Left ventricle myocardium inferior (tissue), 1 donor: ENCODE measurements around the gene ZNF438. TPM values are rescaled to one million over a fixed set of nuclear protein-coding genes. Genes with fewer than 3 reads are reported as not detected.

Experiments
- DNase-seq: peaks from one replicate; pipeline ENCODE4 v3.0.0-alpha.2; 2020
- H3K27ac ChIP-seq: fragments of 200-600 bp; replicated peaks from 2 replicates; pipeline ENCODE4 v1.8.0; 2021
- H3K27me3 ChIP-seq: fragments of 200-600 bp; 2 replicates; pipeline ENCODE4 v1.8.0; 2021; ENCODE audit warnings: low read depth
- H3K36me3 ChIP-seq: fragments of 200-600 bp; 2 replicates; pipeline ENCODE4 v1.8.0; 2021
- H3K4me1 ChIP-seq: fragments of 200-600 bp; 2 replicates; pipeline ENCODE4 v1.8.0; 2021
- H3K4me3 ChIP-seq: fragments of 200-600 bp; 2 replicates; pipeline ENCODE4 v1.8.0; 2021; ENCODE audit warnings: mild to moderate bottlenecking, moderate library complexity
- H3K9me3 ChIP-seq: fragments of 200-600 bp; replicated peaks from 2 replicates; pipeline ENCODE4 v1.8.0; 2021
- intact Hi-C: fragments of 100-400 bp; cut with micrococcal nuclease; formaldehyde crosslinking; loops from one replicate; pipeline ENCODE4 v1.11.0; 2022
- total RNA-seq: library from RNA; stranded (reverse); fragmentation: NEBNext Ultra II Directional; extraction: Animal tissue kit (Norgen Biotek cat#: 25700); gene quantifications from one replicate; pipeline ENCODE4 v1.2.1, GENCODE V29; 2021
- TF ChIP-seq, protein P1 (sequence below): fragments of 200-600 bp; IDR thresholded peaks from 2 replicates; pipeline ENCODE4 v1.8.0; 2021; ENCODE audit warnings: antibody characterized with exemption, mild to moderate bottlenecking, borderline replicate concordance
- donor health status: DM: no; HTN: yes; CAD: no; lungs with severe emphysema.

Gene ZNF438
- total RNA-seq, 1 donor from 2014 or later = 13.2 TPM

DNA sequence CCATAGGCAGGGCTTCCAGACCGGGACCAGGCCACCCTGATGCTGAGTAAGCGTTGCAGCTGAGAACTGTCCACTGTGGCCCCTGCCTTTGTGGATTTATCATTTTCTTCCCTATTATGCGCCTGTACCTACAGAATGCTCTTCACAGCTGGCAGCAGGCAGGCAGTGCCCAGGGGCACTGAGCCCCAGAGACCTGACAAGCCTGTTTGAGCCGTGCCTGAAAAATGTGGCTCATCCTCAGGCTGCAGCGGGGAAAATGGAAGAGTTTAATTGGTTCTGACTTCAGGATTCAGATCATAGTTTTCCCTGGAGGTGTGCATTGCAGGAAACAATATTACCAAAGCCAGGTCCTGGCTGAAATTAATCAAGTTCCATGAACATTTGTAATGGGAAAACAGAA is 200.2 kb downstream of the ZNF438 start:
- DNase-seq = no peak
- Histone ChIP-seq H3K27ac (no peak overlapping the region), H3K4me3 (no peak overlapping the region), H3K27me3 (no peaks in the 10 kb centered on the region), H3K36me3 (no peaks in the 10 kb centered on the region), H3K9me3 (no peaks in the 10 kb centered on the region), H3K4me1 (peaks cover 18% of the 10 kb centered on the region)
- TF ChIP-seq, protein P1, sequence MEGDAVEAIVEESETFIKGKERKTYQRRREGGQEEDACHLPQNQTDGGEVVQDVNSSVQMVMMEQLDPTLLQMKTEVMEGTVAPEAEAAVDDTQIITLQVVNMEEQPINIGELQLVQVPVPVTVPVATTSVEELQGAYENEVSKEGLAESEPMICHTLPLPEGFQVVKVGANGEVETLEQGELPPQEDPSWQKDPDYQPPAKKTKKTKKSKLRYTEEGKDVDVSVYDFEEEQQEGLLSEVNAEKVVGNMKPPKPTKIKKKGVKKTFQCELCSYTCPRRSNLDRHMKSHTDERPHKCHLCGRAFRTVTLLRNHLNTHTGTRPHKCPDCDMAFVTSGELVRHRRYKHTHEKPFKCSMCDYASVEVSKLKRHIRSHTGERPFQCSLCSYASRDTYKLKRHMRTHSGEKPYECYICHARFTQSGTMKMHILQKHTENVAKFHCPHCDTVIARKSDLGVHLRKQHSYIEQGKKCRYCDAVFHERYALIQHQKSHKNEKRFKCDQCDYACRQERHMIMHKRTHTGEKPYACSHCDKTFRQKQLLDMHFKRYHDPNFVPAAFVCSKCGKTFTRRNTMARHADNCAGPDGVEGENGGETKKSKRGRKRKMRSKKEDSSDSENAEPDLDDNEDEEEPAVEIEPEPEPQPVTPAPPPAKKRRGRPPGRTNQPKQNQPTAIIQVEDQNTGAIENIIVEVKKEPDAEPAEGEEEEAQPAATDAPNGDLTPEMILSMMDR = no peak
- intact Hi-C loops = no loop called here

DNA sequence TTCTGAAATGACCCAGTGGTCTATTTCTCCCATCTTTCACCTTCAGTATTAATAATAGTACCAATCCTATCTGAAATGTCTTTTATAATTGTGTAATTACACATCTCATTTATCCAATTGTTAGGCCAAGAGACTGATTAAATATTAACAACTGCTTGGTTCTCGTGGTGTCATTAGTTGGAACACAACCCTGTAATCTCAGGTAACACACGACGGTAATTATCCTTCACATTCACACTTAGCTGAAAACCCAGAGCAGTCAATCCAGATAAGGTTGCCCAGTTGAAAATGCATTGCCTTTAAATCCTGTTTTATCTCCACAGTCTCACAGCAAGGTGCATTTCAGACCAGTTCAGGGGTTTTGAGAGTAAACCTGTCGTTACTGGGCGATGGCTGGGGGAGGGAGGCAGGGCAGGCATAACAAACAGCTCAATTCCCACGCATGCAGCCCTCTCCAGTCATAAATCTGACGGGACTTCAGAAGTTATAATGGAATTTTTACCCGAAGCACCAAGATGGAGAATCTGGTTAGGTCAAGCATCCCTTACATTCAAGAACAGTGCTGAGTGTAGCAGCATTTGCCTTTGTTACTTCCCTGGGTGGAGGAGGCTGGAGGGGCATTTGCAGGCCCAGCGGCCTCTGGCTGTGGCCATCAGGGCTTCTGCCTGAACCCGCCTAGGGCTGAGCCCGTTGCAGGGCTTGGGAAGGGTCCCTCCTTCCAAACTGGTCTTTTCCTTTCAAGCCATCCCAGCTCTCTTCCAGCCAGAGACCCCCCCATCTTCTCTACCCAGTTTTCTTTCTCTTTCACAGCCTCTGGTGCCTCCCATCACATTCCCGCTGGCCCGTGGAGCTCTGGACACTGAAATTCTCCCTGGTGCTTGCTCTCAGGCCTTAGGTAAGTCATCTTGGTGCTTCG is 201.1 kb downstream of the ZNF438 start:
- H3K9me3 ChIP-seq = no peaks in the 10 kb centered on the region
- no peak for DNase-seq
- TF ChIP-seq, protein P1 = no peak
- H3K4me1 ChIP-seq = peaks cover 18% of the 10 kb centered on the region
- H3K27me3 ChIP-seq = no peaks in the 10 kb centered on the region
- H3K36me3 ChIP-seq = no peaks in the 10 kb centered on the region
- H3K27ac ChIP-seq = no peak overlapping the region
- H3K4me3 ChIP-seq = no peak overlapping the region
- intact Hi-C loops = no loop called here

DNA sequence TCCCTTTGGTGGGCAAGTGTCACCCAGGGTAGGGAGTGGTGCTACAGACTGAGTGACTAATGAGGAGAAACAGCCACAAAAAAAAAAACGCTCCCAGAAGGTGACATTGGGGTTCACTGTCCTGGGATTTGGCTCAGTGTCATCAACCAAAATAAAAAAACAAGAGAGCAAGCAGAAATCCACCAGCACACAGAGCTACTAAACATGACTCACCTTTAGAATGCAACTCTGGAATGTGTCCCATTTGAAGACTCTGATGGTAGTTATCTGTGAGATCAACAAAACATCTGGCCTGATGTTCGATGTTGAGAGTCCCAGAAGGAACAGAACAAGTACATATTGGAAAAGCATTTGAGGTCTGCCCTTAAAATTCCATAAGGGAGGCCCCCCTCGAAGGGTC is 201.8 kb downstream of the ZNF438 start:
- Histone ChIP-seq H3K9me3 (no peaks in the 10 kb centered on the region), H3K27me3 (peaks cover 4% of the 10 kb centered on the region), H3K27ac (no peak overlapping the region), H3K4me3 (no peak overlapping the region), H3K36me3 (no peaks in the 10 kb centered on the region), H3K4me1 (peaks cover 18% of the 10 kb centered on the region)
- DNase-seq = no peak
- intact Hi-C loops = no loop called here
- TF ChIP-seq, protein P1 = no peak

DNA sequence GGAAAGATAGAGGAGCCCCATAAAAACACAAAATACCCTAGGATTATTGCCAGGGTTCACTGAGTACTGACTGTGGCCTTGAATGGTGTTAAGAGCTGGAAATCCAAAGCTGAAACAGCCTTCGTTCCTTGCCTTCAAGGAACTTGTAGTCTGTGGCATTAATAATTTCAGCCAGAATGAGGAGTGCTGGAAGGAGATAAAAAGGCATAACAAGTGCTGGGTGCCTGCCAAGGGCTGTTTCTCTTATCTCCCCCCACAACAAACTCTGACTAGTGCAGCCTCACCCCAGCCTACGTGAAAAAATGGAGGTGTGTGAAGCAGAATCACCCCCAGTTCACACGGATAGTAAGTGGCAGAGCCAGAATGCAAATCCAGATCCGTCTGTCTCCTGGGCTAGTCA is 203.0 kb downstream of the ZNF438 start:
- Histone ChIP-seq H3K9me3 (no peaks in the 10 kb centered on the region), H3K27ac (no peak overlapping the region), H3K4me1 (peaks cover 18% of the 10 kb centered on the region), H3K27me3 (peaks cover 11% of the 10 kb centered on the region), H3K36me3 (no peaks in the 10 kb centered on the region), H3K4me3 (no peak overlapping the region)
- TF ChIP-seq, protein P1 = no peak
- no peak for DNase-seq
- intact Hi-C loops = no loop called here

DNA sequence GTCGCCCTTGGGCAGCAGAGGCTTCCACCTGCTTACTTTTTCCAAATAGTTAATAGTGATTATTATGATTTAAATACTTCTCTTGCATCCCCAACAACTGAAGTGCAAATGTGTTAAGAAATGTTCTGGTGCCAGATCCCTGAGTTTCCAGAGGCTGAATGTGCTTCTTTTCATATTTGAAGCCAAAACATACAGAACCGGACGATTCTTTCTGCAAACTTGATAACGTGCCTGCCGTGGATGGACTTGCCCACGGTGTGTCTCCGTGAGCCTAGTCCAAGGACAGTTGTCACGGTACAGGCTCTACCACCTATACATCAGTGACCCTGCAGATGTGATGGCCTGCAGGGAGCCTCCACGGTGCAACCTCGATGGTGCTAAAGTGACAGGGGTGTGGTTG is 203.5 kb downstream of the ZNF438 start:
- peak overlapping the region; percentile 34 for H3K4me3 ChIP-seq
- H3K9me3 ChIP-seq = no peaks in the 10 kb centered on the region

More for the DNA sequence above, 203.5 kb downstream of the ZNF438 start:
- no peak for DNase-seq
- Histone ChIP-seq H3K36me3 (no peaks in the 10 kb centered on the region), H3K27me3 (peaks cover 12% of the 10 kb centered on the region), H3K27ac (no peak overlapping the region), H3K4me1 (peaks cover 18% of the 10 kb centered on the region)
- TF ChIP-seq, protein P1 = peak; percentile 21
- intact Hi-C loops = no loop called here
